Osteoblast (primary cell): ENCODE data around the gene FGF11. TPM values are rescaled to one million over a fixed set of nuclear protein-coding genes. Genes with fewer than 3 reads are reported as not detected.

Experiments
- DNase-seq: peaks from one replicate; pipeline ENCODE4 v3.0.0; 2011; ENCODE audit warnings: low spot score, mixed read lengths; ENCODE audit not compliant: insufficient read length; ENCODE audit errors: missing footprints
- H2AFZ ChIP-seq: 2 replicates; pipeline ENCODE4 v1.6.0; 2011; ENCODE audit warnings: mild to moderate bottlenecking, low read length
- H3K27ac ChIP-seq: 2 replicates; pipeline ENCODE4 v1.5.1; 2011; ENCODE audit warnings: mild to moderate bottlenecking, low read depth, low read length, moderate library complexity
- H3K27me3 ChIP-seq: 2 replicates; pipeline ENCODE4 v1.6.0; 2012; ENCODE audit warnings: mild to moderate bottlenecking, control low read depth, inconsistent platforms, low read length, moderate library complexity; ENCODE audit not compliant: insufficient read depth
- H3K36me3 ChIP-seq: 2 replicates; pipeline ENCODE4 v1.5.1; 2011; ENCODE audit warnings: mild to moderate bottlenecking, low read length, control low read depth, moderate library complexity; ENCODE audit not compliant: insufficient read depth
- H3K4me1 ChIP-seq: 2 replicates; pipeline ENCODE4 v1.5.1; 2011; ENCODE audit warnings: mild to moderate bottlenecking, low read length, control low read depth, moderate library complexity; ENCODE audit not compliant: insufficient read depth
- H3K4me2 ChIP-seq: 2 replicates; pipeline ENCODE4 v1.6.0; 2011; ENCODE audit warnings: mild to moderate bottlenecking, low read length; ENCODE audit not compliant: insufficient read depth
- H3K4me3 ChIP-seq: fragments of 200-600 bp; sonication (generic); 3 replicates; pipeline ENCODE4 v1.5.1; 2012; ENCODE audit warnings: mild to moderate bottlenecking, low read length, inconsistent platforms; ENCODE audit not compliant: insufficient read depth
- H3K79me2 ChIP-seq: 2 replicates; pipeline ENCODE4 v1.6.0; 2012; ENCODE audit warnings: mild to moderate bottlenecking, low read length, control low read depth, inconsistent platforms; ENCODE audit not compliant: insufficient read depth
- H3K9me3 ChIP-seq: 2 replicates; pipeline ENCODE4 v1.5.1; 2011; ENCODE audit warnings: low read depth, low read length, control low read depth
- H4K20me1 ChIP-seq: 2 replicates; pipeline ENCODE4 v1.6.0; 2012; ENCODE audit warnings: mild to moderate bottlenecking, low read length, control low read depth; ENCODE audit not compliant: insufficient read depth
- total RNA-seq: library from RNA; depleted of rRNA; stranded (reverse); fragments of >200 nt; gene quantifications from 2 replicates; pipeline ENCODE4 v1.2.3, GENCODE V29; 2012
- TF ChIP-seq, protein P1 (sequence below): IDR thresholded peaks from 2 replicates; pipeline ENCODE4 v1.5.1; 2011; ENCODE audit warnings: mild to moderate bottlenecking, low read depth, low read length, moderate library complexity; ENCODE audit errors: extremely low read depth

Gene FGF11
- total RNA-seq, 1 donor: 0.36 TPM

DNA sequence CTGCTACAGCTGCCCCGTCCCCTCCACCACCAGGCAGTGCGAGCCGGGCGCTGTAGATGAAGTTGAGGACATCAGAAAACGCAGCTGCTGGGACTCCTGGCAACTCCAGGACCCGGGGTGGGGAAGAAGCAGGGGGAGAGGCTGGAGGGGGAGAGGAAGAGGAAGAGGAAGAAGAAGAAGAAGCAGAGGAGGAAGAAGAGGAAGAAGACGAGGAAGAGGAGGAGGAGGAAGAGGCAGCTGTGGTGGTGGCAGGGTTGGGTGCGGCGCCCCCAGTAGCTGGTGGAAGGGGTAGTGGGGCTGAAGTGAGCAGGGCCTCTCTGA is 27.0 kb downstream of the FGF11 start:
- peaks cover 40% of the 10 kb centered on the region for H4K20me1 ChIP-seq
- no peak overlapping the region for H3K4me3 ChIP-seq
- peaks cover 10% of the 10 kb centered on the region for H3K4me1 ChIP-seq
- H3K36me3 ChIP-seq: peaks cover 30% of the 10 kb centered on the region
- TF ChIP-seq, protein P1, sequence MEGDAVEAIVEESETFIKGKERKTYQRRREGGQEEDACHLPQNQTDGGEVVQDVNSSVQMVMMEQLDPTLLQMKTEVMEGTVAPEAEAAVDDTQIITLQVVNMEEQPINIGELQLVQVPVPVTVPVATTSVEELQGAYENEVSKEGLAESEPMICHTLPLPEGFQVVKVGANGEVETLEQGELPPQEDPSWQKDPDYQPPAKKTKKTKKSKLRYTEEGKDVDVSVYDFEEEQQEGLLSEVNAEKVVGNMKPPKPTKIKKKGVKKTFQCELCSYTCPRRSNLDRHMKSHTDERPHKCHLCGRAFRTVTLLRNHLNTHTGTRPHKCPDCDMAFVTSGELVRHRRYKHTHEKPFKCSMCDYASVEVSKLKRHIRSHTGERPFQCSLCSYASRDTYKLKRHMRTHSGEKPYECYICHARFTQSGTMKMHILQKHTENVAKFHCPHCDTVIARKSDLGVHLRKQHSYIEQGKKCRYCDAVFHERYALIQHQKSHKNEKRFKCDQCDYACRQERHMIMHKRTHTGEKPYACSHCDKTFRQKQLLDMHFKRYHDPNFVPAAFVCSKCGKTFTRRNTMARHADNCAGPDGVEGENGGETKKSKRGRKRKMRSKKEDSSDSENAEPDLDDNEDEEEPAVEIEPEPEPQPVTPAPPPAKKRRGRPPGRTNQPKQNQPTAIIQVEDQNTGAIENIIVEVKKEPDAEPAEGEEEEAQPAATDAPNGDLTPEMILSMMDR: no peak
- H3K9me3 ChIP-seq: no peaks in the 10 kb centered on the region
- H3K27ac ChIP-seq: peak overlapping the region; percentile 48
- H3K79me2 ChIP-seq: peaks cover 57% of the 10 kb centered on the region
- H3K27me3 ChIP-seq: no peaks in the 10 kb centered on the region
- no peak overlapping the region for H3K4me2 ChIP-seq
- DNase-seq: no peak
- no peak overlapping the region for H2AFZ ChIP-seq

DNA sequence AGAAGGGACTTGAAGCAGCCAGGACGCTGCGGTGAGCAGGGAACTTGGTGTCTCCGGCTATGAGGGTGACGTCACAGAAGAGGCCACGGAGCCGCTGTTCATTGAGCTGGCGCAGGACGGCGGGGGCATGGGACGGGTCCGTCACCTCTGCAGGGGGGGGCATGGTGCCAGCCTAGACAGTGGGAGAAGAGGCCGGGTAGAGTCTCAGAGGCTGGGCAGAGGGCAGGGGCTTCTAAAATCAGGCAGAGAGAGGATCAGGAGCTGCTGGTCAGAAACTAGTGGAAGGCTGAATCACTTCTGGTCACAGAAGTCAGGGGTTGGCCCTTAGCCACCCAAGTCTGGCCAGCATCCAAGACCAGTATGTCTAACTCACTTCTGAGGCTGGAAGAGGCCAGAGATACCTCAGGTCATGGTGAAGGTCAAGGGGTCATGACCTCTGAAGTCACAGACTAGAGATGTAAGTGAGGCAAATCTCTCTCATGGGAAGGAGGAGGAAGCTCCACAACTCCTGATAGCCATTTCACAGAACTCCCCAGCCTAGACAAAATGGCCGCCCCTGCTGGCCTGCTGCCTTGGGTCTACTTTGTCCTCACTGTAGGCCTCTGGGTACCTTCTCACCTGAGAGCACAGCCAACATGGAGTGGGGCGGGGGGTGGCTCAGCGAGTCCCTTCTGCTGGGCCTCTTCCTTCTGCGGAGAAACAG is 27.5 kb downstream of the FGF11 start:
- Histone ChIP-seq H2AFZ (no peak overlapping the region), H3K27me3 (no peaks in the 10 kb centered on the region), H3K9me3 (no peaks in the 10 kb centered on the region), H4K20me1 (peaks cover 45% of the 10 kb centered on the region), H3K27ac (peak overlapping the region; percentile 48), H3K4me2 (peak overlapping the region; percentile 23), H3K4me3 (no peak overlapping the region), H3K4me1 (peaks cover 10% of the 10 kb centered on the region), H3K79me2 (peaks cover 62% of the 10 kb centered on the region), H3K36me3 (peaks cover 30% of the 10 kb centered on the region)
- peak; percentile 97 for DNase-seq
- TF ChIP-seq, protein P1: no peak

DNA sequence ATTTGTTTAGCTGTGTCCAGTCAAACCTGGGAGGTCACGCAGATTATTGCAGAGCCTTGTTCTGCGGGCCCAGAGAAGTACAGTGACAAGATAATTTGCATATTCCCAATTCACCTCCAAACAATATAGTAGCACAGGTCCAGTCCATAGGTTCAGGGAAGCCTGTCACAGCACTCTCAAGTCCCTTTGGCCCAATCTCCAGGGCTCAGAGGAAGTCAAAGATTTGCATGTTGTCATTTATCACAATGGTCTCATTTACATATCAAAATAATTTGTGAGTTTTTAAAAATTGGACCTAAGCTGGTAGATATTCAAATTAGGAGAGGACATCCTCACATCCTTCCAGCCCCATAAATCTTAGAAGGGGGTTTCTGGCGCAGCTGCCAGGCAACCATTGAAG is 28.2 kb downstream of the FGF11 start:
- Histone ChIP-seq H3K36me3 (peaks cover 27% of the 10 kb centered on the region), H3K27ac (peak overlapping the region; percentile 48), H3K4me1 (peaks cover 10% of the 10 kb centered on the region), H3K4me3 (no peak overlapping the region), H2AFZ (no peak overlapping the region), H3K4me2 (no peak overlapping the region), H3K9me3 (no peaks in the 10 kb centered on the region), H4K20me1 (peaks cover 48% of the 10 kb centered on the region), H3K79me2 (peaks cover 69% of the 10 kb centered on the region), H3K27me3 (no peaks in the 10 kb centered on the region)
- TF ChIP-seq, protein P1: no peak
- DNase-seq: peak; percentile 62

DNA sequence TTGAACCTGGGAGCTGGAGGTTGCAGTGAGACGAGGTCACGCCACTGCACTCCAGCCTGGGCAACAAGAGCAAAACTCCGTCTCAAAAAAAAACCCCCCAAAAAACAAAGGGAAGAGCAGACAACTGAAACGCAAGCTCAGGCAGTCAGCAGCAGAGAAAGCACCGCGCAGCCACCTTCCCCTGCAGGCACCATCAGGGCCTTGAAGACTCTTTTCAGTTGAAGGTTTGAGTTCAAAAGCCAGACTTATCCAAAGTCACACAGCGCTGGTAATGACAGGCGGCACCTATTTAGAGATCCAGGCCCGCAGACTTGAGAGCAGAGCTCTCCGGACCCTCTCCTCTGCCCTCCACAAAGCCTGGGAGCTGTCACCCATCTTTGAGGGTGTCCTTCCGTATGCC is 29.0 kb downstream of the FGF11 start:
- DNase-seq: peak; percentile 55
- Histone ChIP-seq H3K36me3 (peaks cover 19% of the 10 kb centered on the region), H3K9me3 (no peaks in the 10 kb centered on the region), H3K27ac (no peak overlapping the region), H4K20me1 (peaks cover 48% of the 10 kb centered on the region), H3K4me2 (no peak overlapping the region), H3K27me3 (no peaks in the 10 kb centered on the region), H3K4me3 (no peak overlapping the region), H3K4me1 (peaks cover 10% of the 10 kb centered on the region), H2AFZ (no peak overlapping the region), H3K79me2 (peaks cover 75% of the 10 kb centered on the region)
- TF ChIP-seq, protein P1: no peak
